Right lobe of liver (tissue), 4 donors: ENCODE measurements around the gene ZFYVE19.

ENCODE experiments used
- POLR2A ChIP-seq: fragments of 450-650 bp; IDR thresholded peaks from one replicate; pipeline ENCODE4 v1.6.1; 2017; ENCODE audit warnings: antibody characterized with exemption, mild to moderate bottlenecking
- TF ChIP-seq, protein P1 (sequence below), 4 donors: fragments of 200-600 bp in 3 of 4; fragments of 450-650 bp in 1 of 4; IDR thresholded peaks; one replicate each; pipeline versions ENCODE4 v1.5.1 to v1.8.0; 2016 to 2022; ENCODE audit warnings: antibody characterized with exemption in 4 of 4, mild to moderate bottlenecking in 2 of 4
- donor health status: DM: no; HTN: no; CAD: no.
- donor health status: DM: no; HTN: no; CAD: no.
- donor health status: DM: no; HTN: yes; CAD: no.

DNA sequence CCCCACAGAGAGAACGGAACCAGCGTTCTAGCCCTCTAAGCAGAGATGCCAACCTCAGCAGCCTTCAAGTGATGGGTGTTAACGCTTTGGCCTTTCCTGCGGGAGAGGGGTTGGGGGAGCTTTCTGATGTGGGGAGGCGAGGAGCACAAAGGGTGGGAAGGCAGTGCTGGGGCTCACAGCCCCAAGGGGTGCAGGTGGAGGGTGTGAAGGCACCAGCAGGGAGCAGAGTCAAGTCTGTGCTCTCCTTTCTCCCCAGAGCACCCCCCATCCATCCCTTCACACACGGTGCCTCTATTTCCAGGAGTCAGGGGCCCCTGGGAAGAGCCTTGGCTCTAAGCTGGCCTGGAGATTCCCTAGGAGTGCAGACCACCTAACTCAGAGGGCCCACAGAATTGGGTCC, 33.0 kb upstream of the ZFYVE19 start:
- TF ChIP-seq, protein P1, sequence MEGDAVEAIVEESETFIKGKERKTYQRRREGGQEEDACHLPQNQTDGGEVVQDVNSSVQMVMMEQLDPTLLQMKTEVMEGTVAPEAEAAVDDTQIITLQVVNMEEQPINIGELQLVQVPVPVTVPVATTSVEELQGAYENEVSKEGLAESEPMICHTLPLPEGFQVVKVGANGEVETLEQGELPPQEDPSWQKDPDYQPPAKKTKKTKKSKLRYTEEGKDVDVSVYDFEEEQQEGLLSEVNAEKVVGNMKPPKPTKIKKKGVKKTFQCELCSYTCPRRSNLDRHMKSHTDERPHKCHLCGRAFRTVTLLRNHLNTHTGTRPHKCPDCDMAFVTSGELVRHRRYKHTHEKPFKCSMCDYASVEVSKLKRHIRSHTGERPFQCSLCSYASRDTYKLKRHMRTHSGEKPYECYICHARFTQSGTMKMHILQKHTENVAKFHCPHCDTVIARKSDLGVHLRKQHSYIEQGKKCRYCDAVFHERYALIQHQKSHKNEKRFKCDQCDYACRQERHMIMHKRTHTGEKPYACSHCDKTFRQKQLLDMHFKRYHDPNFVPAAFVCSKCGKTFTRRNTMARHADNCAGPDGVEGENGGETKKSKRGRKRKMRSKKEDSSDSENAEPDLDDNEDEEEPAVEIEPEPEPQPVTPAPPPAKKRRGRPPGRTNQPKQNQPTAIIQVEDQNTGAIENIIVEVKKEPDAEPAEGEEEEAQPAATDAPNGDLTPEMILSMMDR (IDR thresholded peaks at IDR 0.05), result no peak
- TF ChIP-seq POLR2A, result no peak
